Measurements from ENCODE around the gene ATP5F1E. TPM values are rescaled to one million over a fixed set of nuclear protein-coding genes. Genes with fewer than 3 reads are reported as not detected.

ATP5F1E gene
- total RNA-seq, 1 donor from 2014 or later = 69.7 TPM

GRCh38 chr20:59064214-59064722 is 32.1 kb upstream of the ATP5F1E start:
- TF ChIP-seq CTCF (IDR thresholded peaks at IDR 0.05; ENCODE audit: unreplicated experiment) = no peak
- Mint-ChIP-seq H3K27me3 (peaks cover 28% of the 10 kb centered on the region), H3K9me3 (ENCODE audit: low read depth) (no peaks in the 10 kb centered on the region), H3K27ac (no peak overlapping the region), H3K4me3 (ENCODE audit: low read depth) (no peak overlapping the region), H3K4me1 (ENCODE audit: low read depth) (no peaks in the 10 kb centered on the region), H3K36me3 (ENCODE audit: insufficient read depth) (no peaks in the 10 kb centered on the region)
- DNase-seq (ENCODE audit: low spot score, unreplicated experiment) = no peak

- H3K9me3 Mint-ChIP-seq (ENCODE audit: low read depth) = no peaks in the 10 kb centered on the region
- no peak overlapping the region for H3K27ac Mint-ChIP-seq
- no peak overlapping the region for H3K4me3 Mint-ChIP-seq (ENCODE audit: low read depth)
Observed at GRCh38 chr20:59063358-59064213, 31.5 kb upstream of the ATP5F1E start.

GRCh38 chr20:59062081-59062480 is 29.9 kb upstream of the ATP5F1E start:
- no peak overlapping the region for H3K4me3 Mint-ChIP-seq (ENCODE audit: low read depth)
- peaks cover 19% of the 10 kb centered on the region for H3K27me3 Mint-ChIP-seq
- H3K9me3 Mint-ChIP-seq (ENCODE audit: low read depth) = no peaks in the 10 kb centered on the region
- H3K36me3 Mint-ChIP-seq (ENCODE audit: insufficient read depth) = no peaks in the 10 kb centered on the region
- TF ChIP-seq CTCF (IDR thresholded peaks at IDR 0.05; ENCODE audit: unreplicated experiment) = no peak
- no peak for DNase-seq (ENCODE audit: low spot score, unreplicated experiment)
- no peak overlapping the region for H3K27ac Mint-ChIP-seq
- no peaks in the 10 kb centered on the region for H3K4me1 Mint-ChIP-seq (ENCODE audit: low read depth)

More at GRCh38 chr20:59063358-59064213, 31.5 kb upstream of the ATP5F1E start:
- no peak for TF ChIP-seq CTCF (IDR thresholded peaks at IDR 0.05; ENCODE audit: unreplicated experiment)
- Mint-ChIP-seq H3K4me1 (ENCODE audit: low read depth) (no peaks in the 10 kb centered on the region), H3K36me3 (ENCODE audit: insufficient read depth) (no peaks in the 10 kb centered on the region), H3K27me3 (peaks cover 28% of the 10 kb centered on the region)
- no peak for DNase-seq (ENCODE audit: low spot score, unreplicated experiment)

- Mint-ChIP-seq H3K4me3 (ENCODE audit: low read depth) (no peak overlapping the region), H3K27me3 (no peaks in the 10 kb centered on the region), H3K27ac (no peak overlapping the region), H3K4me1 (ENCODE audit: low read depth) (peaks cover 11% of the 10 kb centered on the region), H3K36me3 (ENCODE audit: insufficient read depth) (no peaks in the 10 kb centered on the region), H3K9me3 (ENCODE audit: low read depth) (no peaks in the 10 kb centered on the region)
- no peak for TF ChIP-seq CTCF (IDR thresholded peaks at IDR 0.05; ENCODE audit: unreplicated experiment)
- DNase-seq (ENCODE audit: low spot score, unreplicated experiment) = no peak
Observed at GRCh38 chr20:59055302-59055701, 23.2 kb upstream of the ATP5F1E start.

- TF ChIP-seq CTCF (IDR thresholded peaks at IDR 0.05; ENCODE audit: unreplicated experiment) = no peak
- Mint-ChIP-seq H3K27me3 (peaks cover 6% of the 10 kb centered on the region), H3K36me3 (ENCODE audit: insufficient read depth) (no peaks in the 10 kb centered on the region), H3K4me3 (ENCODE audit: low read depth) (no peak overlapping the region), H3K9me3 (ENCODE audit: low read depth) (no peaks in the 10 kb centered on the region), H3K4me1 (ENCODE audit: low read depth) (peaks cover 11% of the 10 kb centered on the region), H3K27ac (peak overlapping the region; percentile 30)
- DNase-seq (ENCODE audit: low spot score, unreplicated experiment) = no peak
Observed at GRCh38 chr20:59051666-59052185, 19.6 kb upstream of the ATP5F1E start.
